ENCODE measurements around the gene ACTN1. TPM values are rescaled to one million over a fixed set of nuclear protein-coding genes. Genes with fewer than 3 reads are reported as not detected.

ACTN1 gene
- total RNA-seq, 3 donors from 2014 or later: 93.7 to 607 (median 128) TPM

DNA sequence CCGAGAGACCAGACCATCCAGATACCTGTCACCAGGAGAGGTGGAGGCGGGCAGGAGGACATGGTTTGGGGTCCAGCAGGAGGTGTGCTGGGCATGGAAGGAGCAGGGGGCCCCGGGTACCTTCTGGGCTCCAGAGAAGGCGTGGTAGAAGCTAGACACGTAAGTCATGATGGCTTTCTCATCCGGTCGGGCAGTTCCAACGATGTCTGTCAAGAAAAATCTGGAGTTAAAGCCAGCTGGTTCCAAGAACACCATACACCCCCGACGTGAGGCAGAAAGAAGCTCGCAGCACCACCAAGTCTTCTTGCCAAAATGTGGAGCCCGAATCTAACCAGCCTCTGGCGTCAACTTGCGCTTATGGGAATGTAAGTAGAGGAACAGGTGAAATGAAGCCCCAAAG, 76.7 kb downstream of the ACTN1 start:
- DNase-seq: no peak
- Histone ChIP-seq H3K4me1 (ENCODE audit: low read depth) (peaks cover 2% of the 10 kb centered on the region), H3K4me3 (no peak overlapping the region), H3K9me3 (no peaks in the 10 kb centered on the region), H3K36me3 (ENCODE audit: low read depth) (no peaks in the 10 kb centered on the region)
- TF ChIP-seq, protein P1, sequence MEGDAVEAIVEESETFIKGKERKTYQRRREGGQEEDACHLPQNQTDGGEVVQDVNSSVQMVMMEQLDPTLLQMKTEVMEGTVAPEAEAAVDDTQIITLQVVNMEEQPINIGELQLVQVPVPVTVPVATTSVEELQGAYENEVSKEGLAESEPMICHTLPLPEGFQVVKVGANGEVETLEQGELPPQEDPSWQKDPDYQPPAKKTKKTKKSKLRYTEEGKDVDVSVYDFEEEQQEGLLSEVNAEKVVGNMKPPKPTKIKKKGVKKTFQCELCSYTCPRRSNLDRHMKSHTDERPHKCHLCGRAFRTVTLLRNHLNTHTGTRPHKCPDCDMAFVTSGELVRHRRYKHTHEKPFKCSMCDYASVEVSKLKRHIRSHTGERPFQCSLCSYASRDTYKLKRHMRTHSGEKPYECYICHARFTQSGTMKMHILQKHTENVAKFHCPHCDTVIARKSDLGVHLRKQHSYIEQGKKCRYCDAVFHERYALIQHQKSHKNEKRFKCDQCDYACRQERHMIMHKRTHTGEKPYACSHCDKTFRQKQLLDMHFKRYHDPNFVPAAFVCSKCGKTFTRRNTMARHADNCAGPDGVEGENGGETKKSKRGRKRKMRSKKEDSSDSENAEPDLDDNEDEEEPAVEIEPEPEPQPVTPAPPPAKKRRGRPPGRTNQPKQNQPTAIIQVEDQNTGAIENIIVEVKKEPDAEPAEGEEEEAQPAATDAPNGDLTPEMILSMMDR (IDR thresholded peaks at IDR 0.05): no peak
- no peak for ATAC-seq
- intact Hi-C loops (cut with DNase I, micrococcal nuclease): no loop called here

DNA sequence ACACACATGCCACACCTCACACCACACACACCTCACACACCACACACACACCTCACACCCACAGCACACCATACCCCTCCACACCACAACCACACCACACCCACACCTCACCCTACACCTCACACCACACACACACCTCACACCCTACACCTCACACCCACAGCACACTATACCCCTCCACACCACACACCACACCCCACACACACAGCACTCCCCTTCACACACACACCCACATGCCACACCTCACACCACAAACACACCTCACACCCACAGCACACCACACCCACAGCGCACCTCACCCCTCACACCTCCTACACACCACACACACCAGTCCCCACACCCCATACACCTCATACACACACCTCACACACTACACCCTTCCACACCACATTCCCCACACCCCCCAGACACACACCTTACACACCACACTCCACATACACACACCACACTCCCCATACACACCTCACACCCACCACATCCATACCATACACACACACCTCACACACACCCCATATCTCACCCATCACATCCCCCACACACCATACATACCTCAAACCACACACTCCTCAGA, 80.0 kb downstream of the ACTN1 start:
- intact Hi-C loops (cut with DNase I, micrococcal nuclease): no loop called here
- H3K36me3 ChIP-seq (ENCODE audit: low read depth): no peaks in the 10 kb centered on the region
- H3K4me3 ChIP-seq: no peak overlapping the region
- DNase-seq (no peak), ATAC-seq (peak; percentile 41)
- TF ChIP-seq, protein P1 (IDR thresholded peaks at IDR 0.05): no peak
- peaks cover 2% of the 10 kb centered on the region for H3K4me1 ChIP-seq (ENCODE audit: low read depth)
- no peaks in the 10 kb centered on the region for H3K9me3 ChIP-seq

DNA sequence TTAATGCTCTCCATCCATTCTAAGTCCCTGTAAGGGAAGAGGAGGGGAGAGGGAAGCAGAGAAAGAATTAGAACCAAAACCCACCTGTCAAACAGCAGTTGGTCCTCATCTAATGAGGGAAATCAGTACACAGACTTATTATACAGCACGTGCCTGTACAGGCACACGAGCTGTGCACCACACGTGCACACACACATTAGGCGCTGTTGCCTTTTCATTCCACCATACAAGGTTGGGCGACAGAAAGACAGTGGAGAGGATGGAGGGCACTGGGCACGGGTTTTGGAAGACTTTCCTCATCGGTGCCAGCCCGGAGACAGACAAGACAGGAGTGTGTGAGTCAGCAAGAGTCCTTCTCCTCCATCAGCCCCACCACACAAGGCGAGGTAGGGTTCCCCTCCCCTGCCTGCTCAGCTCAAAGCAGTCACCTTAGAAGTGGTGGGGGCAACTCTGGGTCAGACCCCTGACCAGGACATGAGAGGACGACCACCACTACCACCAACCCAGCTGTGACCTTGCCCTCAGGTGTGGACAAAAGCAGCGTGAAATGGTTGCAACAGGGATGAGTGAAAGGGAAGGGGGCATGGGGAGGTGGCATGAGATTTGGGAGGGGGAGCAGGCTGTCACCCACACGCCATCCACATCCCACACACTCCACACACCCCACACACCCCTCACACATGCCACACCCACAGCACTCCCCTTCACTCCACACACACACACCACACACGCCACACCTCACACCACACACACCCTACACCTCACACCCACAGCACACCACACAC, 80.7 kb downstream of the ACTN1 start:
- no peak for ATAC-seq
- H3K36me3 ChIP-seq (ENCODE audit: low read depth): no peaks in the 10 kb centered on the region

DNA sequence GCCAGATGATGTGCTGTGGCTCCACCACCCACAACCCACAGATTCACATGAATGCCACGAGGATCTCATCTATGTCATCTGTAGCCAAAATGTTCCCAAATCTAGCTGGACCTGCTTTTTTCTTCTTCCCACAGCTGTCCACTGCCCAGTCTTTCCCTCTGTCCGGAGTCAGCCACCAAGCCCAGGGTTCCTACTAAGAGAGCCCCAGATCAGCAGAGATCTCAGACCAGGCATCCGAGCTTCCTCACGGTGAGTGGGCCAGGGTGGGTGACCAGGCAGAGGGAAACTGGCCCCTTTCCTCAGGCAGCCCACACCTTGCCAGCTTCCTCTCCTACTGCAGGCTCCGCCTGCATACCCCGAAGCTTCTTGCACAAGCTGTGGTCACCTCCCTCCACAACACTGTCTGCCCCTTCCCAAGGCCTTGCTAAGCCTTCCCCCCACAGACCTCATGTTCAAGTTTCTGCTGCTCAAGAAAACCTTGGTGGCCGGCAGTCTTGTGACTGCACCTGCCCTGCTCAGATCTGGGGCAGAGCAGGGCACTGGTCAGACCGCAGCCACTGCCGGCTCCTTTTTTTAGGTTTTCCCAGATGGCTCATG, 81.4 kb downstream of the ACTN1 start:
- Histone ChIP-seq H3K36me3 (ENCODE audit: low read depth) (no peaks in the 10 kb centered on the region), H3K9me3 (no peaks in the 10 kb centered on the region), H3K4me1 (ENCODE audit: low read depth) (peaks cover 2% of the 10 kb centered on the region), H3K4me3 (no peak overlapping the region)
- TF ChIP-seq, protein P1 (IDR thresholded peaks at IDR 0.05): no peak
- intact Hi-C loops (cut with DNase I, micrococcal nuclease): no loop called here
- DNase-seq (no peak), ATAC-seq (no peak)

More for the DNA sequence above, 80.7 kb downstream of the ACTN1 start:
- TF ChIP-seq, protein P1 (IDR thresholded peaks at IDR 0.05): no peak
- Histone ChIP-seq H3K9me3 (no peaks in the 10 kb centered on the region), H3K4me1 (ENCODE audit: low read depth) (peaks cover 2% of the 10 kb centered on the region), H3K4me3 (no peak overlapping the region)
- intact Hi-C loops (cut with DNase I, micrococcal nuclease): no loop called here
- DNase-seq: no peak

DNA sequence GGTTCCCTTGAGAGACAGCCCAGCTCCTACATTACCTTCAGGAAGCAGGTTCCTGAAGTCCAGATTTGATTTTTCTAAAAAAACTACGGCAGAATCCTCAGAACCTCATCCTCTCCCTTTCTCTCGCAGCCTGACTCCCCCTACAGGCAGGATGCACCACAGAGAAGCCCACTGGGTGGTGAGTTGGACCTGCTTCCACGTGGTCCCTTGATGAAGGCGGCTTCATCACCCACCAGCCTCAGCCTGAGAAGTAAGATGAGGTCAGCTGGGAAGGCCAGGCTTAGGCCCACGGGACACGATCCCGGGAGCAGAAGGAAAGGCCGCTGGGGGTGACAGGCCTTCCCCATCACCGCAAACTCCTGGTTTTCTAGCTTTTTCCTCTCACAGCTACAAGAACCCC, 83.0 kb downstream of the ACTN1 start:
- intact Hi-C loops (cut with DNase I, micrococcal nuclease): no loop called here
- TF ChIP-seq, protein P1 (IDR thresholded peaks at IDR 0.05): no peak
- H3K4me3 ChIP-seq: no peak overlapping the region
- H3K9me3 ChIP-seq: no peaks in the 10 kb centered on the region
- H3K36me3 ChIP-seq (ENCODE audit: low read depth): no peaks in the 10 kb centered on the region
- DNase-seq (no peak), ATAC-seq (no peak)
- peaks cover 2% of the 10 kb centered on the region for H3K4me1 ChIP-seq (ENCODE audit: low read depth)

Data from mucosa of descending colon (tissue), 3 donors.